Measurements from ENCODE around the gene CACNA1E.
"Not testable (repeated sequence)": the region's sequence is repeated elsewhere in the genome, so short reads cannot be mapped to it uniquely, and the experiment has no call there.

CACNA1E gene

GRCh38 chr1:181832173-181832880 lies 349.0 kb downstream of the CACNA1E start:
- not testable (repeated sequence) for DNase-seq

- DNase-seq: no peak
These were observed 362.8 kb downstream of the CACNA1E start for GRCh38 chr1:181846001-181846645.

- DNase-seq: no peak
These were observed 363.4 kb downstream of the CACNA1E start for GRCh38 chr1:181846681-181847080.

- DNase-seq: no peak
These were observed 365.8 kb downstream of the CACNA1E start for GRCh38 chr1:181849071-181849470.

- DNase-seq: not testable (repeated sequence)
These were observed 370.9 kb downstream of the CACNA1E start for GRCh38 chr1:181854212-181854611.

GRCh38 chr1:181855380-181855779 lies 372.1 kb downstream of the CACNA1E start:
- no peak for DNase-seq

All from activated CD4-positive, alpha-beta T cell treated with anti-CD3 and anti-CD28 coated beads for 48 hours (primary cell).